Fibroblast of upper back skin (primary cell): Measurements from ENCODE around the gene COL4A1.

Experiments
- DNase-seq: peaks from one replicate; pipeline ENCODE4 v3.0.0-alpha.2; 2013

COL4A1 gene

DNA sequence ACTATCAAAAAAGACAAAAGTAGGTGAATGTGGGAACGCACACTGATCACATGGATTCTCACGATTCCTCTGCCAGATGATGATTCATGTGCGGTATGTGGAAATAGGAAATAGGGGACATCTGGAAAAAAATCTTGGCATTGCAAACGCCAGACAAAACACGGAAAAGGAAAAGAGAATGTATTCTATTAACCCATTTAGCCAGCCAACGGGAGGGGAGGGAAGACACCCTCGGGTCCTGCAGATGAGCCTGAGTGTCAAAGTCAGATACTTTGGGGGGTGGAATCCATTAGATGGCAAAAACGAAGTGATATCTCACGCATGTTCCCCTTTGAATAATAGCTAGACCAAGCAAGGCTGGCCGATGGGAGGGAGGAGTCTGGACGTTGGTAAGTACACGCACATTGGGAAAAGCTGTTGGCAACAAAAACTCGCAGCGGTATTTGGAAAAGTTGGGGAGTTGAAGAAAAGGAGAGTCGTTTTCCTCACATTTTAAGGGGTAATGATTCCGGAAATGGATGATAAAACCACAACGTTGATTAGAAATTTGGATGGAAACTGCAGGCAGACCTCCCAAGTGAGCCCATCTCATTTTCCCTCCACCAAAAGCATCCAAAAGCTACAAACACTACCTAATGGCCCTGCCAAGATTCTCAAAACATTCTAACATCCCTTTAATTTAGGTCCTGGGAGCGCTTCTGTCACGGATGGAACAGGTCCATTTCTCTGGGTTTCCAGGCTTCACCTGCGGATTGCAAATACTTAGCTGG, 73.6 kb downstream of the COL4A1 start:
- peak; percentile 85 for DNase-seq

DNA sequence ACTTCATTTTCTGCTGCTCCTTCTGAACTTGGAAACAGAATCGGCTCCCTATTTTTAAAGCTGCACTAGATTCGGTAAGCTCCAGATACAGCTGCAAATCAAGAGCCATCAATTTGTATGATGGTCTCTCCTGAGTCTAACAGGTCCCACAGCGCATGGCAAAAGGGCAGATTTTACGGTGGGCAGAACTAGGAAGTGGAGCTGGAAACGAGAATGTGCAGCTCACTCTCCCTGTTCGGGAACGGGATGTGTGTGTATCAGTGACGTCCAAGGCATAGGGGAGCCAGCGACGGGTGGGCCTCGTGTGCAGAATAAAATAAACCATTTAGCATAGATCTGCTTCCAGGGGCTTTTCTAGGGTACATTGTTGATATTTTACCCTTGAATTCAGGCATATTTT, 74.2 kb downstream of the COL4A1 start:
- no peak for DNase-seq

DNA sequence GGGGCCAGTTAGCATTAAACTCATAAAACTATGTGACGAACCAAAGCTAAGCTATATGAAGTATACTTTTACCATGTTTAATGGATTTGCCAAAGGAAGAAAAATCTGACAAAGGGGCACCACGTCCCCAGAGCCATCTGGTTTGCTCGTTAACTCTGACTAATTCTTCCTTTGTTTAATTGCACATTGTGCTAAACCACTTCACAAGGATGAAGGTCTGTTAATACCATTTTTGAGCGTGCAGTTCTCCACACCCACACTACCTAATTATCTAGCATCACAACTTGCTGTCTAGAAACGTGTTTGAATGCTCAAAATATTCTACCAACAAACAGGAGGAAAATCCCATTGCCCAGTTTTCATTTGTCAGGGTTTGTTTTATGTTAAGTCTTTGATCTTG, 74.8 kb downstream of the COL4A1 start:
- DNase-seq: no peak

DNA sequence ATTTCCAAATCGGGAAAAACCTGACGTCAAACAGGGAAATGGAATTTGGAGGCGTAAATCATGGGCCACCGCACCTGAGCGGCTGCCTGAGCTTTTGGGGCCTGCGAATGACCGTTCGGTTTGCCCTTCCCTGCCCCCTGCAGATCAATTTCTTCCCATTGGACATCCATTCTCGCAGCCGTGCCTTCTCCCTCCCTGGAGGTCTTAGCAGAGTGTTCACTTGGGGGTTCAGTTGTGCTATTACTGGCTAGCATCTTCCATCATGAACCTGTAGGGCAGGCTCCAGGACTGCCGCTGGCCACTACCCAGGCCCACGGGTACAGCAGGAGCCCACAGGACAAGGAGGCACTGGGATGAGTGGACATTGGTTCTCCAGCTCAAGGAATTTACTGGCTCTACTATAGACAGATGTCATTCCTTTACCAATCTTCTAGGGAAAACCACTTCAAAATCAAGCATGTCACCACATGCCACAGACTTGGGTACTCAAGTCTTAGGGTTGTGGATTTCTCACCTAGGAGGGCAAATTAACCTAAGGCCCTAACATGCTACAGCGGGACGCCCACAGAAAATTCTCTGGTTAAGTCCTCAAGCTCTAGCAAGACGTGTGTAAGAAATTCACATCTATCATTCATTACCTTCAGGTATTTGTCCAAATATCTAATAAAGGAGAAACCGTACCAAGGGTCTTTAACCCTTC, 75.5 kb downstream of the COL4A1 start:
- no peak for DNase-seq

DNA sequence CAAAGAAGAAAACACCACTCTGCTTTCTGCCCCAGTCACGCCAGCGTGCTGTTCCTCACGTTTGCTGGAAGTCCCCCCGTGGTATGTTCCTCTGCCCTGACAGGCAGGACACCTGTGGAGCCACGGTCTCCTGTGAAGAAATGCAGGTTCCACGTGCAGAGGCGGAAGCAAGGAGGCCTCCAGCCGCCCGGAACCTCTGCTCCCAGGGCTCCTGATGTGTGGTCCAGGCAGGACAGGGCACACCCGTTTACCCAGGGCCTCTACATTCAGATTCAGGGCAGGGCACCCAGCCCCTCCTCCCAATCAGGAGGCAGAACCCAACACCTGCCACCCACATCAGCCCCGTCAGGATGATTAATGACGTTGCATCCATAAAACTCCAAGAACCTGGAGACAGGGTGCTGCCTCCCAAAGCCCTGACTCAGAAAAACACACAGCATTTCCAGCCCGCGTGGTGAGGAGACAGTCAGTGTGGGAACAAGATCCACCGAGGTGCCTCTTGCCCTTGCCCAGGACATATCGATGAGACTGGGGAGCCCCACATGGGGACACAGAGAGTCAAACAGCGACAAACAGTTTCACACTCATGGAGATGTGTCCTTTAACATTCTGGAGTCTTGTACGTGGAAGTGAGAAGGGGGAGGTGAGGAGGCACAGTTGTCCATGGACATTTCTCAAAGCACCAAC, 76.2 kb downstream of the COL4A1 start:
- DNase-seq: no peak

DNA sequence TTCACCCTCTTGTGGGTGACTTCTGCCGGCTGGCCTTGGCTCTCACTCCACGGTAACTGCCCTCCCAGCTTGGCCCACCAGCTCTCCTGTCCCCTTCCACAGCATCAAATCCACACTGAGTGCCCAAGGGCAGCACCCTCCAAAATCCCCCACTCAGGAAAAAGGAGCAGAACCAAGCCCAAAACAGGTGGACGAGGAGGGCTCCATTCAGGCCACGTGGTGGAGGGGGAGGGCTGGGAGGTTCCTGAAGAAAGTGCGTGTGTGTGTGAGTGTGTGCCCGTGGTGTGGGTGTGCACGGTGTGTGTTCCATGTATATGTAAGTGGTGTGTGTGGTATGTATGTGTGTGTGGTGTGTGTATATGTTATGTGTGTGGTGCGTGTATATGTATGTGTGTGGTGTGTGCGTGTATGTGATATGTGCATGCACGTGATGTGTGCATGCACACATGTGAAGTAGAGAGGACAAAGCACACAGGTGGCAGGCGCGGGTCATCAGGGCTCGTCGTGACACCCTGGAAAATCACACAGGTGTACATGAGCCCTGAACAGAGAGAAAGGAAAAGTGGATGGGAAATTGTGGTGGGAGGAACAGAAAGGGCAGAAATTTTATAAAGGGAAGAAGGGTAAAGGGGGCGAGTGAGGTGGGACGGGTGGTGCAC, 76.9 kb downstream of the COL4A1 start:
- no peak for DNase-seq

DNA sequence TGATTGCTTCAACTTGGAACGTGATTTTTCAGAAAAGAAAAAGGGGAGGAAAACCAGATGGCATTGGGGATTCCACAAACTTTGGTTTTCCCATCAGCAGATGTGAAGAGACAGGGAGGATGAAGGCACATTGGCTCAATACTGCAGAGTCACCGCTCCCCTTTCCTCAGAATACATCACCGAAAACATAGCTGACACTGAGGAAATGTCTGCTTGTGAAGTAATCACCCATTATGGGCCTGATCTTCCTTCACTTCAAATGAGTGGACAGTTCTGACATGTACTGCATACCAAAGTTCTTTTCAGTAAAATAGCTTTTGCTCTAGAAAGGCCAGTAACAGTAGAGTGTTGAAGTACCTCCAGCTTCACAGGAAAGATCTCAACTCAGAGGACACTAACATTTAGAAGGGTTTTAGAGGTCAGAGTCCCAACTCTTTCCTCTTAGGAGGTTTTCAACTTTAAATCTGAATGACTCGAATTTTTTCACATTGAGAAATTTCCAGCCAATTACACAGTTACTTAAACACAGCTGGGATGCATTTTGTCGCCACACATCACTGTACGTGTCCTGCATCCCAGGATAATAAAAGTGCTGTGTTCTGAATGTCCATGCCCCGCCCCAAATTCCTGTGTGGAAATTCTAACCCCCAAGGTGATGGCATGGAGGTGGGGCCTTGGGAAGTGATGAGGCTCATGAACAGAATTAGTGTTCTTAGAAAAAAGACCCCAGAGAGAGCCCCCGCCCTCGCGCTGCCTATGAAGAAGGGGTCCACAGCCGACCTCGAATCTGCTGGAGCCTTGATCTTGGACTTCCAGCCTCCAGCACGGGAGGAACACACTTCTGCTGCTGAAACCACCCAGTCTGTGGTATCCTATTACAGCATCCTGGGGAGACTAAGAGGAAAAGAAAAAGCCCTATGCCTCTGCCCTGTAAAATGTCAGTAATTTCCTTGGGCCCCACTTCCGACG, 77.7 kb downstream of the COL4A1 start:
- peak; percentile 46 for DNase-seq

DNA sequence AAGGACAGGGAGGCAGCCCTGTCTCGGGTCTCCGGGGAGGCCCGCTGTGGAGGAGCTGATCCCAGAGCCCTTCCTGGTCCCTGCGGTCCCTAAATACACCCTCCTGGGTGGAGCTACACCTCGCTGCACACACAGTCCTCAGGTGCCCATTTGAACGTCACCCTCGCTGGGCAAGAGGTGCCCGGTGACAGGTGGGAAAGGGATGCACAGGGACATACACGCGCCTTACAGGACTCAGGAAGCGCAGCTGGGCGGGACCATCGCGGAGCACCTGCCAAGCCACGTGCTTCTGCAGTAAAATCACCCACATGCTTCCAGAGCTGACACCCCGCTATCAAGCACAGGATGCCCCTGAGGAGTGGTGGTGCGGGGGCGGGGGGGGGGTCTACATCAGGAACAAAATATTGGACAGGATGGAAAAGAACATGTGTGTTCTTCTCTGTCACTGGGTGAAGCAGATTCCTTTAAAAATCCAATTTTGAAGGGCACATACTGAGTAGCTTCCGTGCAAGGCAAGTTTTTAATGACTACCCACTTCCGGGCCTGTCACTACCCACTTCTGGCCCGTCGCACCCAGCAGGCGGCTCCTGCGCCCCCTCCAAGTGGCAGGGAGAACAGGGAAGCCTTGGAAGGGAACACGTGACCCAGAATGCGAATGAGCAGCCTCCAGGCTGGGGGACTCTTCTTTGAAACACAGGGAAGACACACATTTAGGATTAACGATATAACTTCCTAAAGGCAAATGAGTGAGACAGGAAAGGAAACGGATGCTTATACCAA, 78.9 kb downstream of the COL4A1 start:
- no peak for DNase-seq

DNA sequence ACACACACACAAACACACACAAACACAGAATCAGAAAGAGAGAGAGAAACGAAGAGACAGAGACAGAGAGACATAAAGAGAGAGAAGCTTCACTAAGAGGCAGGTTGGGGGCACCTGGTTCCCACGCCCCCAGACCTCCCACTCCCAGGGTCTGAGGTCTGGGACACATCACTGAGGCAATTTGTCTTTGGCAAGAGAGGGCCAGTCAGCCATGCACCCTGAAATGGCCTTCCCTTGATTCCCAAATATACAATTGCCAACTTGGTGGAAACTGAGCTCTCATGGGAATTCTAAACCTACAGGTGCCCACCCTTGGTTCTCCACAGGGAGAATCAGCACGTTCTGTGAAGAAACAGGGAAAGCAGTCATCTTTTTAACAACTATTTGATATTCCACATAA, 79.5 kb downstream of the COL4A1 start:
- no peak for DNase-seq

DNA sequence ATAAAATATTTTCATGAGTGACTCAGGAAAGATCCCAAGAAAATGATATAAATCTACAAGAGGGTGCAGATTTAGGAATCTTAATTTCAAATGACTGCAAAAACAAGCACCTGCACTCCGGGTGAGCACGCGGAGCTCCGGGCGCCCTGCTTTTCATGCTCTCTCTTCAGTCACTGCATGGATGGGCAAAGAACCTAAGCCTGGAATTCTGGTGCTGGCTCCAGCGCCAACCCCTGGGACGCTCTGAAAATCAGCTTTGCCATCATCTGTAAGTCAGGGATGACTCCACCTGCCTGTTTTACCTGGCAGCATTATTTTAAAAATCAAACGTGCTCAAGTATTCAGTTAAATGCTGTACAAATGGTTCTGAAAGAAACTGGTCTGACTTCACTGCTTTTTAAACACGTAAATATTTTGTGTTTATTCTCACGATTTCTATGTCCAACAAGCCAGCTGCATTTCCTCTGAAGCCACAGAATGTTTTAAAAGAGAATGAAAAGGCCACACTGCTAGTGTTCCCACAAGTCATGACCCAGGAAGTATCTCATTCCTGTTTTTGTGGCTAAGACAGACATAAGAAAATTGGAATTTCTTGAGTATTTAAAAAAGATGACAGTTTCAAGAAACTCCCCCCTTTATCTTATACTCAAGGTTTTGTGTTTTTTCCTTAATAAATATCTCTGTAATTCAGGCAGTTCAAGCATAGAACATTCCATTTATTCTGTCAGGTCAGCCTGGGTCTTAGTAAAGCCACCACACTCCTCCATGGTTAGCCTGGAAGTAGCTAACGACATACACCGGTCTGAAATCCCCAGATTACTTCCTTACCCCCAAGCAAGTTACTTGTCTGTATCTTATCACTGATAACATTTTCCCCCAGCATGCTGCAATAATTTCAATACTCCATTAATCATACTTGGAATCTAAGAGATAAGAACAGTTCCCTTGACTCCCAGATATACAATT, 81.1 kb downstream of the COL4A1 start:
- peak; percentile 30 for DNase-seq

DNA sequence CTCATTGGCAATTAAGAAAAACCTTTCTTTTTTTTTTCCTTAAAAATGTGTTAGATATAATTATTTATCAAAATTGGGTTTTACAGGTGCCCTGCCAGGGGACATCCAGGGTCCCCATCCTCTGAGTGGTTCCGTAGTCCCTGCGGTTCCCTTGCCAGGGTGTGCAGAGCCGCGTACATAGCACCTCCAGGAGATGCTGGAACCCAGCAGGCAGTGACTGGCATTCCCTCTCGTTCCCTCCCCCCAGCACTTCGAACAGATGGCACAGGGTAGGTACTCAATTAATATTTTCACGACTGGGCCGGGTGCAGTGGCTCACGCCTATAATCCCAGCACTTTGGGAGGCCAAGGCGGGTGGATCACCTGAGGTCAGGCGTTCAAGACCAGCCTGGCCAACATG, 82.0 kb downstream of the COL4A1 start:
- DNase-seq: no peak

DNA sequence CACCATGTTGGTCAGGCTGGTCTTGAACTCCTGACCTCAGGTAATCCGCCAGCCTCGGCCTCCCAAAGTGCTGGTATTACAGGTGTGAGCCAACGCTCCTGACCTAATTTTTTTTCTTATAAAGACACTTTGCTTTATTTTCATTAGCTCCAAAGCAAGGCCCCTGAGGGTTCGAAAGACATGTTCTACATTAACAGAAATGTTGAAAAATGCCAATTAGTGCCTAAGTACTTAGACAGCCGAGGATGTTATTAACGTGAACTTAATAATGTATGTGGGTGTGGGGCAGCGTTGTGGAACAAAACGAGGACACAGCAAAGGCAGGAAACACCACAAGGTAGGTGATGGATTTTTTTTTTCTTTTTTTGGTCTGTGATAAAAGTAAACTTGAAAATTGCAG, 82.4 kb downstream of the COL4A1 start:
- no peak for DNase-seq

DNA sequence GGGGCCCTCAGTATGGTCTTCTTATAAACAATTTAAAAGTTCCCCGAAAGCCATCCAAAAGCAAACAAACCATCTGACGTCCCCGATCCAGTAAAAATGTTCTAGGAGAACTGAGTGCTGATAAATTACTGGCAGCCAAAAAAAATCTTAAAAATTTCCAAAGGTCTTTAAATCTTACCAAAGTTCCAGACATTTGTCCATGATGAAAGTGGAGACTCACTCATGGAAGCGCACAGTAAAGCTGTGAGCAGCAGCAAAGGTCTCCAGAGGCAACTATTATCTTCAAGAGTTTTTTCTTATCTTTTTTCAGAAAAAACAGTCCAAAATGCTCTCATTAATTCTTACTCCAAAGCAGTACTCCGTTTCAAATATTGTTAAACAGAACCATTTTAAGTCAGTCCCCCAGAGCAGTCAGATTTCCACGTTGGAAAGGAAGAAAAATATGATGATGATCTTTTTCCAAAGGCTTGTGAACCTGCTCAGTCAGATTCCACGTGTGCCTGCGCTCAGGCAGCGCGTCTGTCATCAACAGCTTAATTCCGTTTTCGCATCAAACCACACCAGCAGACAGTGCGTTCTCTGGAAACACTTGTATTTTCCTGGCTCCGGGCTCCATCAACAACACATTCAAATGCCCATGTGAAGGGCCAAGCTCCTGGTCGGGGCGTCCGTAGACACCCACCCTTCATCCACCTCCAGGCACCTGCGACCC, 85.4 kb downstream of the COL4A1 start:
- no peak for DNase-seq

DNA sequence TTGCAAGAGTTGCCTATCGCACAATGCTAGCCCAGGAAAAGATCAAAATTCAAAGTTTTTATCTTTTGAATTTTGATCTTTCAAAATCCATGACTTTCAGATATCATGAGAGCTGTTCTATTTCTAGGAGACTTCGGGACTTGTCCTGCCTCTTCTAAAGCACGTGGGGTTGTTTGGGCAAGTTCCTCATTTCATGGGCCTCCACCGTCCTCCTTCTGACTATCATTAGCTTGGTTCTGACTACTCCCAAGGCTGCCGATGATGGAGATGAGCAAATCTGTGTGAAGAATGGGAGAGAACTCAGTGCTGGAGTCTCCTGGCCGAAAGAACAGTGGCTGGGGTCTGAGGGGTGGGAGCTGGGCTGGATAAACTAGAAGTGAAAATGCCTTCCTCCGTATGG, 86.5 kb downstream of the COL4A1 start:
- DNase-seq: no peak

DNA sequence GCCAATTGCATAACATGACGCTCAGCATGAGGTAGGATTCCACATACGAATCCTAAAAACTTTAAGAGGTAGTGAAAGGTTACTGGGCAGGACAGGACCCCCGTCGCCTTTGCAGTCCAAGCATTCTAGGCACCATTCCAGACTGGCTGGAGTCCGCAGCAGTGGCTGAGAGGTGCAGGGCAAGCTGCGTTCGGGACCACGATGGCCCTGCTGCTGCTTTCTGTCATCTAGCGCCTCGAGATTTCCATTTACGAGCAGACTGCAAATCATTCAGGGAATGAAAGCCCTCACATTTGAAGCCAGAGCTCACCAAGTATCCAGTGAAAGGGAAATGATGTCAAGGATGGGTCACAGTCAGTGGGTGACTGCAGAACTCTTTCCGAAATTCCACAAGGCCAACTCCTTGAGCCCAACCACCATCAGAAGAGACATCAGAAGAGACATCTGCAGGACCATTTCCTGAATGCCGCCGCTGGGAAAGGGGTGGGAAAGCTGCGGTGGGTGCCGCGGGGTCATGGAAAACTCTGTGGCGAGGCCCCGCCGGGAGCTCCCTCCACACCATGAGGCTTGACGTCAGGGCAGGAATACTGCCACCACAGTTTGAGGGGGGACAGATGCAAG, 88.3 kb downstream of the COL4A1 start:
- DNase-seq: no peak

DNA sequence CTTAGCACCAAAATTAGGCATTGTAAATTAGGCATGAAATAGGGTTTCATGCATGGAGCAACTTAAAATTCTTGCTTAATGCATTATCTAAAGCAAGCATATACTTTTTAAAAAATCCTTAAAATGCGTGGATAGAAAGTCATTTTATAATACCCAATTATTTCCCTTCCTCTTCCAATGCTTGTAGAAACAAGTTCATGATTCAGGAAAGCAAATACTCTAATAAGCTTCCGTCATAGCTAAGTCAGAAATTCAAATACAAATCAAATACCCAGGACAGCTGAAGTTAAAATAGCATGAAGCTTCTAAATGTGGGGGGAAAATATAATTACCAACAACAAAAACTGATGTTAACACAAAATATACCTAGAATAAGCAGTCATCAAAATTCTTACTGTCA, 89.1 kb downstream of the COL4A1 start:
- DNase-seq: no peak

DNA sequence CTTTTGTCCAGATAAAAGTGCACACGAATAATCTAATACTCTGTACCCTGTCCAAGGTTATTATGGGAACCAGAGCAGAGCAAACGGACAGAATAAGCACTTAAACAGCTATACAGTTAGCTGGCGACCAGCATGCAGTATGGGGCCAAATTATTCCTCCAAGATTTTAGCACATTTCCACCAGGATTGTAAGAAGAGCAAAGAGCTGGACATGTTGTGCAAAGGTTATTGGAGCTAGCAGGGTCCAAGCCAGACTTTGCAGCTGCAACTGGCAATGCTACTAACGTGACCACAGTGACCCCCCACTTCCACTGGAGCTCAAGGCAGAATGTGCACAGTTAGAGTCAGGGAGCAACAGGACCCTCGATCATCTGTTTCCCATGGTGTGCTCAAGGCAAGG, 89.9 kb downstream of the COL4A1 start:
- no peak for DNase-seq

DNA sequence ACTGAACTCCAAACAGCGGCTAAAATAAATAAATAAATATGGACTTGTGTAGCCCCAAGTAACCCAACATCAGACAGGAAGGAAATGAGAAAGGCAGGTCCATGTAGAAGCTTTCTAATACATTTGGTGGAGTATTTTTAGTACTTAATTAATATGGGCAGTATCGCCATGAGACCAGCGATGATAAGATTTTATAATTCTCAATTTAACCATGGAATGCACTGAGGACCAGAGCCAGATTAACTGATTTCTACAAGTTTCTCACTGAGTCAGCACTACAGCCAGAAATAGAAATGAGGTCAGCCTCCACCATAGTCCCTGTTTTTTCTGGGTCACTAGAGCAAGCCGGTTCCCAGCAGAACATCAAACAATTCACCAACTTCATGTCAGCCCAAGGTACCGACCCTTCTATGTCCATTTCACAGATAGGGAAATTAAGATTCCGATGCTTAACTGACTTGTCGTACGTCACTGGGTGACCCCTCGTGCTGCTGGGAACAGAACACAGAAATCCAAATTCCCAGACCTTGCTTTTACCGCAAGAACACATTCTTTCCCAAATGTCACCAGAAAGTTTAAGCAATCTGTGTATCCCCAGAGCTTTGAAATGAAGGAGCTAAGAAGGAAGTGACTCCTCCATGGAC, 90.4 kb downstream of the COL4A1 start:
- peak; percentile 58 for DNase-seq

DNA sequence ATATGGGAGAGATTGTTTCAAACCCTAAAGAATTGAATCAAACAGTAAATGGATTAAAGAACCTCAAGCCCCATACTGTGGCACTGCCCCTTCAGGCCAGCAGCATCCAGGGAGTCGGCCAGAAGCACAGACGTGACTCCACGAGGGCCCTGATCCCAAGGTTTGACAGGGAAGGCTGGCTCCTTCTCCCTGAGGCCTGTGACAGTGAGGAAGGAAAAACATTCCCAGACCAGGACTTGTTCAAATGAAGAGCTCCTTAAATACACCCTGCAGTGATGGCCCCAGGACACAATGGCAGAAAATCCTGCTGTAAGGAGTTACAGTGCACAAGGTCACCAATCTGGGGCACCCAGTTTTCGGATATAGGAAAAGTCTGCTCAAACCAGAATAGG, 91.0 kb downstream of the COL4A1 start:
- DNase-seq: no peak
